Lower leg skin (tissue), 4 donors: ENCODE data around the gene BCO1. TPM values are rescaled to one million over a fixed set of nuclear protein-coding genes. Genes with fewer than 3 reads are reported as not detected.
"Not testable (repeated sequence)": the region's sequence is repeated elsewhere in the genome, so short reads cannot be mapped to it uniquely, and the experiment has no call there.

Source experiments
- DNase-seq, 2 donors: peaks; one replicate each; pipeline ENCODE4 v3.0.0-alpha.2; 2019; ENCODE audit warnings: low spot score in 2 of 2
- H3K4me3 ChIP-seq: fragments of 200-600 bp; sonication (generic); 2 replicates; pipeline ENCODE4 v1.5.1; 2017; ENCODE audit warnings: mild to moderate bottlenecking, low read depth; ENCODE audit not compliant: poor library complexity, severe bottlenecking
- CTCF ChIP-seq, 3 donors: fragments of 450-650 bp; IDR thresholded peaks; one replicate each; pipeline ENCODE4 v1.5.1; 2016; ENCODE audit warnings: antibody characterized with exemption in 3 of 3, mild to moderate bottlenecking in 3 of 3, moderate library complexity in 2 of 3
- POLR2A ChIP-seq, 2 donors: fragments of 450-650 bp; IDR thresholded peaks; one replicate each; pipeline ENCODE4 v1.6.1; 2016 to 2017; ENCODE audit warnings: antibody characterized with exemption in 2 of 2, mild to moderate bottlenecking in 1 of 2, moderate library complexity in 1 of 2
- WGBS, 2 donors: methylation state at CpG; one replicate each; pipeline ENCODE4 v1.1.5; 2018; 5-methylcytosine and 5-hydroxymethylcytosine counted together
- intact Hi-C: fragments of 100-400 bp; cut with DNase I; formaldehyde crosslinking; loops from one replicate; pipeline ENCODE4 v1.15.0; 2023; ENCODE audit warnings: low total_unique reads
- total RNA-seq, 4 donors: library from RNA; depleted of rRNA; stranded (reverse); fragments of >200 nt; gene quantifications; one replicate each; pipeline ENCODE4 v1.1.0, GENCODE V29; 2016

BCO1 gene
- total RNA-seq, 4 donors from 2014 or later, result 0.12 to 0.29 TPM; not detected in 2

- H3K4me3 ChIP-seq, result no peak overlapping the region
- no peak for TF ChIP-seq POLR2A (IDR thresholded peaks at IDR 0.05)
- intact Hi-C loops, result no loop called here
- no peak for DNase-seq
- WGBS, 2 donors, result 64 to 71% methylated on average over 15 of the region's 15 CpGs
Observed at GRCh38 chr16:81214745-81215166, 23.7 kb upstream of the BCO1 start.

GRCh38 chr16:81216114-81216513, 22.4 kb upstream of the BCO1 start:
- no peak for TF ChIP-seq POLR2A (IDR thresholded peaks at IDR 0.05)
- H3K4me3 ChIP-seq, result no peak overlapping the region
- WGBS, 2 donors, result 91 to 93% methylated on average over 16 of the region's 16 CpGs
- intact Hi-C loops, result no loop called here
- DNase-seq, result no peak

GRCh38 chr16:81216706-81217105, 21.8 kb upstream of the BCO1 start:
- 70 to 84% methylated on average over 2 of the region's 2 CpGs for WGBS, 2 donors
- no peak for TF ChIP-seq CTCF (IDR thresholded peaks at IDR 0.05)
- no peak for TF ChIP-seq POLR2A (IDR thresholded peaks at IDR 0.05)
- no peak overlapping the region for H3K4me3 ChIP-seq
- intact Hi-C loops, result no loop called here
- no peak for DNase-seq

GRCh38 chr16:81219151-81219550, 19.3 kb upstream of the BCO1 start:
- intact Hi-C loops, result no loop called here
- DNase-seq, result no peak
- TF ChIP-seq CTCF (IDR thresholded peaks at IDR 0.05) (no peak), POLR2A (IDR thresholded peaks at IDR 0.05) (no peak)
- 81 to 86% methylated on average over 9 of the region's 9 CpGs for WGBS, 2 donors
- no peak overlapping the region for H3K4me3 ChIP-seq

- no peak for TF ChIP-seq POLR2A (IDR thresholded peaks at IDR 0.05)
- no peak for TF ChIP-seq CTCF (IDR thresholded peaks at IDR 0.05)
- WGBS, 2 donors, result 78 to 87% methylated on average over 9 of the region's 9 CpGs
- no peak for DNase-seq
- no peak overlapping the region for H3K4me3 ChIP-seq
- intact Hi-C loops, result no loop called here
Observed at GRCh38 chr16:81220349-81220748, 18.1 kb upstream of the BCO1 start.

DNA sequence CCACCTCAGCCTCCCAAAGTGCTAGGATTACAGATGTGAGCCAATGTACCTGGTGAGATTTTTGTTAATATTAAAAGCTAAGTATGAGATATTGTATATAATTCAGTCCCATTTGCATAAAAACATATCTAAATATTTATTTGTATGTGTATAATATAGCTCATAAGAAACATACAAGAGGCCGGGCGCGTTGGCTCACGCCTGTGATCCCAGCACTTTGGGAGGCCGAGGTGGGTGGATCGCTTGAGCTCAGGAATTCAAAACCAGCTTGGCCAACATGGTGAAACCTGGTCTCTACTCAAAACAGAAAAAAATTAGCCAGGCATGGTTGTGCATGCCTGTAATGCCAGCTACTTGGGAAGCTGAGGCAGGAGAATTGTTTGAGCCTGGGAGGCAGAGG, 16.8 kb upstream of the BCO1 start:
- no peak for DNase-seq
- TF ChIP-seq POLR2A (IDR thresholded peaks at IDR 0.05) (no peak), CTCF (IDR thresholded peaks at IDR 0.05) (no peak)
- intact Hi-C loops, result no loop called here
- WGBS, 2 donors, result 60 to 69% methylated on average over 6 of the region's 6 CpGs
- no peak overlapping the region for H3K4me3 ChIP-seq

GRCh38 chr16:81224824-81225223, 13.7 kb upstream of the BCO1 start:
- intact Hi-C loops, result no loop called here
- 56 to 61% methylated on average over 1 of the region's 1 CpG for WGBS, 2 donors
- H3K4me3 ChIP-seq, result no peak overlapping the region
- TF ChIP-seq POLR2A (IDR thresholded peaks at IDR 0.05) (no peak), CTCF (IDR thresholded peaks at IDR 0.05) (no peak)
- DNase-seq, result no peak

GRCh38 chr16:81225697-81226096, 12.8 kb upstream of the BCO1 start:
- intact Hi-C loops, DNase-seq, H3K4me3 ChIP-seq: not testable (repeated sequence)
- 66 to 72% methylated on average over 5 of the region's 5 CpGs for WGBS, 2 donors
